Lower lobe of right lung (tissue), 2 donors: ENCODE results near the gene CD72. TPM values are rescaled to one million over a fixed set of nuclear protein-coding genes. Genes with fewer than 3 reads are reported as not detected.

Source experiments
- ATAC-seq, 2 donors: fragments of 200-7000 bp; cut with Tn5 transposase; one replicate each; pipeline ENCODE4 v1.9.1; 2020 to 2022; ENCODE audit warnings: mild to moderate bottlenecking in 2 of 2, moderate library complexity in 2 of 2
- DNase-seq: peaks from one replicate; pipeline ENCODE4 v3.0.0-alpha.2; 2020
- H3K27ac ChIP-seq: fragments of 200-600 bp; one replicate; pipeline ENCODE4 v1.8.0; 2022
- H3K27me3 ChIP-seq: fragments of 200-600 bp; one replicate; pipeline ENCODE4 v1.8.0; 2022; ENCODE audit warnings: low read depth
- H3K36me3 ChIP-seq: fragments of 200-600 bp; one replicate; pipeline ENCODE4 v1.8.0; 2022; ENCODE audit warnings: mild to moderate bottlenecking
- H3K4me1 ChIP-seq: fragments of 200-600 bp; one replicate; pipeline ENCODE4 v1.8.0; 2022
- H3K4me3 ChIP-seq: fragments of 200-600 bp; one replicate; pipeline ENCODE4 v1.8.0; 2022; ENCODE audit warnings: mild to moderate bottlenecking
- H3K9me3 ChIP-seq: fragments of 200-600 bp; one replicate; pipeline ENCODE4 v1.8.0; 2022
- CTCF ChIP-seq: fragments of 200-600 bp; IDR thresholded peaks from one replicate; pipeline ENCODE4 v1.8.0; 2022; ENCODE audit warnings: antibody characterized with exemption, mild to moderate bottlenecking
- intact Hi-C: fragments of 100-400 bp; cut with DNase I; formaldehyde crosslinking; loops from one replicate; pipeline ENCODE4 v1.11.0; 2022
- total RNA-seq: library from RNA; stranded (reverse); fragmentation: NEBNext Ultra II Directional; extraction: Animal tissue kit (Norgen Biotek cat#: 25700); gene quantifications from one replicate; pipeline ENCODE4 v1.2.1, GENCODE V29; 2021
- donor health status: DM: no; HTN: yes; CAD: no; lungs with severe emphysema.

The CD72 gene
- total RNA-seq, 1 donor from 2014 or later: 4.5 TPM

- DNase-seq (no peak), ATAC-seq (no peak)
- peaks cover 16% of the 10 kb centered on the region for H3K4me1 ChIP-seq
- H3K36me3 ChIP-seq: peaks cover 4% of the 10 kb centered on the region
- TF ChIP-seq CTCF: no peak
- intact Hi-C loops: no loop called here
- H3K27ac ChIP-seq: no peak overlapping the region
- H3K27me3 ChIP-seq: no peaks in the 10 kb centered on the region
- no peak overlapping the region for H3K4me3 ChIP-seq
- H3K9me3 ChIP-seq: no peaks in the 10 kb centered on the region
Observed at GRCh38 chr9:35566417-35566816, 51.8 kb downstream of the CD72 start.

- H3K9me3 ChIP-seq: no peaks in the 10 kb centered on the region
- H3K4me1 ChIP-seq: peaks cover 16% of the 10 kb centered on the region
- no peak for ATAC-seq
- no peak overlapping the region for H3K27ac ChIP-seq
- no peak for TF ChIP-seq CTCF
- no peak for DNase-seq
- H3K27me3 ChIP-seq: no peaks in the 10 kb centered on the region
- H3K4me3 ChIP-seq: no peak overlapping the region
- intact Hi-C loops: no loop called here
- H3K36me3 ChIP-seq: peaks cover 22% of the 10 kb centered on the region
Observed at GRCh38 chr9:35564658-35565061, 53.6 kb downstream of the CD72 start.

GRCh38 chr9:35563791-35564197, 54.4 kb downstream of the CD72 start:
- H3K9me3 ChIP-seq: no peaks in the 10 kb centered on the region
- H3K4me3 ChIP-seq: no peak overlapping the region
- intact Hi-C loops: no loop called here
- H3K27ac ChIP-seq: peak overlapping the region; percentile 36
- H3K27me3 ChIP-seq: no peaks in the 10 kb centered on the region
- H3K36me3 ChIP-seq: peaks cover 30% of the 10 kb centered on the region
- peak; percentile 39 to 70 for ATAC-seq
- H3K4me1 ChIP-seq: peaks cover 16% of the 10 kb centered on the region
- no peak for DNase-seq
- no peak for TF ChIP-seq CTCF

- no peak for TF ChIP-seq CTCF
- H3K36me3 ChIP-seq: peaks cover 37% of the 10 kb centered on the region
- H3K4me1 ChIP-seq: peaks cover 16% of the 10 kb centered on the region
- H3K27ac ChIP-seq: peak overlapping the region; percentile 36
- no peaks in the 10 kb centered on the region for H3K9me3 ChIP-seq
- H3K27me3 ChIP-seq: no peaks in the 10 kb centered on the region
- ATAC-seq: peak in 1 of 2 donors; percentile 11
- intact Hi-C loops: no loop called here
- no peak overlapping the region for H3K4me3 ChIP-seq
- DNase-seq: no peak
Observed at GRCh38 chr9:35562895-35563780, 55.1 kb downstream of the CD72 start.

- Histone ChIP-seq H3K36me3 (peaks cover 52% of the 10 kb centered on the region), H3K27ac (no peak overlapping the region), H3K9me3 (no peaks in the 10 kb centered on the region), H3K4me3 (no peak overlapping the region), H3K27me3 (no peaks in the 10 kb centered on the region), H3K4me1 (peaks cover 16% of the 10 kb centered on the region)
- intact Hi-C loops: no loop called here
- ATAC-seq (no peak), DNase-seq (no peak)
- no peak for TF ChIP-seq CTCF
Observed at GRCh38 chr9:35561468-35562261, 56.5 kb downstream of the CD72 start.
